ENCODE results near the gene CCL19. TPM values are rescaled to one million over a fixed set of nuclear protein-coding genes. Genes with fewer than 3 reads are reported as not detected.
"Not testable (repeated sequence)": the region's sequence is repeated elsewhere in the genome, so short reads cannot be mapped to it uniquely, and the experiment has no call there.

The CCL19 gene
- total RNA-seq: not detected

GRCh38 chr9:34690983-34691935 is at the start of gene CCL19:
Gene CCL19, minus strand, starts transcription at chr9:34691276. Its CDS starts 137 bp downstream, at chr9:34691139.
- 31 to 33% methylated on average over 6 of the region's 6 CpGs for WGBS, 2 donors
- Histone ChIP-seq H3K27ac (no peak within 1 kb of the TSS), H3K36me3 (no peaks in the 10 kb centered on the region), H3K27me3 (no peaks in the 10 kb centered on the region), H3K4me1 (peaks cover 0 to 33% (median 0%) of the 10 kb centered on the region in 4 donors), H3K4me3 (no peak within 1 kb of the TSS), H3K9me3 (no peaks in the 10 kb centered on the region)
- TF ChIP-seq EP300 (IDR thresholded peaks at IDR 0.05): no peak
- no peak for TF ChIP-seq POLR2A (IDR thresholded peaks at IDR 0.05)
- no peak for TF ChIP-seq CTCF (IDR thresholded peaks at IDR 0.05)
- DNase-seq (ENCODE audit: low spot score in 2 of 2): no peak

DNA sequence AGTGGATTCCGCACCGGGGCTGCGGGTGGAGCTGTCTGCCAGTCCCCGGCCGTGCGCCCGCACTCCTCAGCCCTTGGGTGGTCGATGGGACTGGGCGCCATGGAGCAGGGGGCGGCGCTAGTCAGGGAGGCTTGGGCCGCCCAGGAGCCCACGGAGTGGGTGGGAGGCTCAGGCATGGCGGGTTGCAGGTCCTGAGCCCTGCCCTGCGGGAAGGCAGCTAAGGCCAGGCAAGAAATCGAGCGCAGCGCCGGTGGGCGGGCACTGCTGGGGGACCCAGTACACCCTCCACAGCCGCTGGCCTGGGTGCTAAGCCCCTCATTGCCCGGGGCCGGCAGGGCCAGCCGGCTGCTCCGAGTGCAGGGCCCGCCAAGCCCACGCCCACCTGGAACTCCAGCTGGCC is 49.1 kb upstream of the CCL19 start:
- not testable (repeated sequence) for H3K27ac ChIP-seq; H3K36me3 ChIP-seq; DNase-seq (ENCODE audit: low spot score in 2 of 2); H3K9me3 ChIP-seq; H3K4me1 ChIP-seq; H3K4me3 ChIP-seq; H3K27me3 ChIP-seq
- WGBS, 2 donors: 97 to 99% methylated on average over 22 to 26 of the region's 27 CpGs

DNA sequence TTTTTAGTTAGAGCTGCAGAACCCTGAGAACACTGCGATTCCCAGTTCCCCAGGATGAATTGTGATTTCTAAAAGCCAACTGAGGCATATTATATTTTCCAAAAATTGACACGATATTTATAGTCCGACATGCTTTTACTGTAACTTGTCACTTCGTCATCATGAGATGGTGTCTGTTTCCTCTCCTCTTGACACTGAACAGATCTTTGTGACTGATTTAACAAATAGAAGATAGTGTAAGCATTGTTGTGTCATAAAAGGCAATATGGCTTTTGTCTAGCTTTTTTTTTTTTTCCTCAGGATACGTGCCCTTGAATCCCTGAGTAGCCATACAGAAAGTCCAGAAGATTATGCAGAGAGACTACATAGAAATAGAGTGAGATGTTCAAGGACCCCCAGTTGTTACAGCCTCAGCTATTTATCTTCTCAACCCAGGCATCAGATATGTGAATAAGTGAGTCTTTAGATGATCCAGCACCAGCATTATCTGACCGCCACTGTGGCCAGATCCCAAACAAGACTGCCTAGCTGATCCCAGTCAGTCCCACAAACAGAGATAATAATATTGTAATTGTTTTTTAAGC is 46.7 kb upstream of the CCL19 start:
- 66 to 75% methylated on average over 6 of the region's 6 CpGs for whole genome bisulfite sequencing, 2 donors
- Histone ChIP-seq H3K36me3 (no peaks in the 10 kb centered on the region), H3K4me1 (no peaks in the 10 kb centered on the region), H3K27me3 (no peaks in the 10 kb centered on the region), H3K27ac (no peak overlapping the region), H3K9me3 (no peaks in the 10 kb centered on the region), H3K4me3 (no peak overlapping the region)
- TF ChIP-seq POLR2A (IDR thresholded peaks at IDR 0.05): no peak
- TF ChIP-seq CTCF (IDR thresholded peaks at IDR 0.05): no peak
- TF ChIP-seq EP300 (IDR thresholded peaks at IDR 0.05): no peak
- no peak for DNase-seq (ENCODE audit: low spot score in 2 of 2)

DNA sequence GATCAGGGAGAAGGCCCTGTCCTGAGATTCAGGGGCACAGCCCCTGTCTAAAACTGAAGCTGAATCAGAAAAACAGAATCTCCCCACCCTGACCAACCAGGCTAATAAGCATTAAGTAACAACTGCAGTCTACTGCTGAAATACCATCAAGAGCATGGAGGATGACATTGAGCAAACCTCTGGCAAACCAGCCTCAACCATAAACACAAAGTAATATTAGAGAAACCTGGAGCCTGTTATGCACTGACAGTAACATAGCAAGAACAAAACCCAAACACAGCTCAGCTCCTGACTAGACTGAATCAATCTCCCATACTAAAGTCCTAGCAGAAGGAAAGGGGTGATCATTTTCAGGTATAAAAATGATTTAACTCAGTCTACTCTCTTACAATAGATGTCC is 43.6 kb upstream of the CCL19 start:
- no peaks in the 10 kb centered on the region for H3K27me3 ChIP-seq
- no peak for TF ChIP-seq POLR2A (IDR thresholded peaks at IDR 0.05)
- no peak for TF ChIP-seq CTCF (IDR thresholded peaks at IDR 0.05)
- no peak for TF ChIP-seq EP300 (IDR thresholded peaks at IDR 0.05)
- no peaks in the 10 kb centered on the region for H3K4me1 ChIP-seq
- H3K9me3 ChIP-seq: no peaks in the 10 kb centered on the region
- H3K27ac ChIP-seq: no peak overlapping the region
- H3K36me3 ChIP-seq: no peaks in the 10 kb centered on the region
- H3K4me3 ChIP-seq: no peak overlapping the region
- no peak for DNase-seq (ENCODE audit: low spot score in 2 of 2)

GRCh38 chr9:34732886-34733285 is 41.8 kb upstream of the CCL19 start:
- H3K4me3 ChIP-seq: no peak overlapping the region
- TF ChIP-seq EP300 (IDR thresholded peaks at IDR 0.05) (no peak), CTCF (IDR thresholded peaks at IDR 0.05) (no peak), POLR2A (IDR thresholded peaks at IDR 0.05) (no peak)
- DNase-seq (ENCODE audit: low spot score in 2 of 2): no peak
- H3K27me3 ChIP-seq: no peaks in the 10 kb centered on the region
- no peaks in the 10 kb centered on the region for H3K36me3 ChIP-seq
- no peak overlapping the region for H3K27ac ChIP-seq
- H3K4me1 ChIP-seq: no peaks in the 10 kb centered on the region
- 77% methylated on average over 2 of the region's 2 CpGs for WGBS, 2 donors
- H3K9me3 ChIP-seq: no peaks in the 10 kb centered on the region
